H1 (cell line): ENCODE results near the gene GRM1. TPM values are rescaled to one million over a fixed set of nuclear protein-coding genes. Genes with fewer than 3 reads are reported as not detected.

Experiments used
- CTCF ChIA-PET: fragments of 300-600 bp; sonication (Branson Sonifier 250); formaldehyde crosslinking; loops from one replicate; lab custom pipeline; 2021; ENCODE audit not compliant: partially characterized antibody; lab: Charles Lee
- POLR2A ChIA-PET: fragments of 300-600 bp; sonication (Branson Sonifier 250); formaldehyde crosslinking; loops from one replicate; lab custom pipeline; 2021; ENCODE audit warnings: inconsistent platforms; ENCODE audit not compliant: partially characterized antibody; lab: Charles Lee
- DNase-seq, 2 experiments: peaks; one replicate each; pipeline versions ENCODE4 v3.0.0 to v3.0.0-alpha.2; 2010 to 2022; ENCODE audit warnings: low spot score in 2 of 2, low read depth in 1 of 2, mixed read lengths in 1 of 2
- FAIRE-seq: peaks from 2 replicates; lab custom pipeline; 2011; peaks lifted over from hg19 to GRCh38; lab: Jason Lieb, UNC
- H2AFZ ChIP-seq: 2 replicates; pipeline ENCODE4 v1.8.1; 2012; ENCODE audit warnings: low read length, inconsistent platforms
- H2AK5ac ChIP-seq: 2 replicates; pipeline ENCODE4 v1.6.1; 2013; ENCODE audit warnings: low read depth, low read length
- H2BK120ac ChIP-seq: replicated peaks from 2 replicates; pipeline ENCODE3; 2013; ENCODE audit warnings: low read depth, low read length, inconsistent platforms
- H2BK12ac ChIP-seq: 2 replicates; pipeline ENCODE4 v1.6.1; 2013; ENCODE audit warnings: low read depth, low read length
- H2BK15ac ChIP-seq: 2 replicates; pipeline ENCODE4 v1.6.1; 2013; ENCODE audit warnings: low read length
- H2BK20ac ChIP-seq: 2 replicates; pipeline ENCODE4 v1.6.1; 2013; ENCODE audit warnings: low read length
- H2BK5ac ChIP-seq: 2 replicates; pipeline ENCODE4 v1.6.1; 2013; ENCODE audit warnings: low read depth, low read length
- H3K14ac ChIP-seq: 2 replicates; pipeline ENCODE4 v1.6.1; 2013; ENCODE audit warnings: inconsistent platforms; ENCODE audit not compliant: insufficient read length
- H3K18ac ChIP-seq: 2 replicates; pipeline ENCODE4 v1.6.1; 2013; ENCODE audit warnings: low read length; ENCODE audit errors: extremely low read depth
- H3K23ac ChIP-seq: 2 replicates; pipeline ENCODE4 v1.6.1; 2013; ENCODE audit warnings: inconsistent platforms; ENCODE audit not compliant: insufficient read length
- H3K23me2 ChIP-seq: 2 replicates; pipeline ENCODE4 v1.6.1; 2013; ENCODE audit warnings: low read depth, low read length
- H3K27ac ChIP-seq: 2 replicates; pipeline ENCODE4 v1.6.1; 2011; ENCODE audit warnings: low read depth, low read length, inconsistent platforms
- H3K27me3 ChIP-seq, 4 experiments: replicated peaks in 1 of 4; 1 replicate in 1 of 4; 2 replicates in 3 of 4; pipeline versions ENCODE4 v1.6.1 to v1.8.1; 2011 to 2013; ENCODE audit warnings: low read length in 3 of 4, mild to moderate bottlenecking in 3 of 4, inconsistent platforms in 2 of 4, mixed read lengths in 2 of 4, moderate library complexity in 1 of 4; ENCODE audit not compliant: control insufficient read depth in 3 of 4, insufficient read depth in 3 of 4; ENCODE audit errors: extremely low read depth in 1 of 4
- H3K36me3 ChIP-seq, 4 experiments: 2 replicates each; pipeline versions ENCODE4 v1.6.1 to v1.8.1; 2011 to 2013; ENCODE audit warnings: mild to moderate bottlenecking in 4 of 4, low read length in 3 of 4, moderate library complexity in 2 of 4, control low read depth in 1 of 4, inconsistent platforms in 1 of 4; ENCODE audit not compliant: insufficient read depth in 4 of 4, control insufficient read depth in 2 of 4
- H3K4ac ChIP-seq: replicated peaks from 2 replicates; pipeline ENCODE3; 2013; ENCODE audit warnings: low read length, low read depth, mixed read lengths, inconsistent platforms; ENCODE audit not compliant: insufficient read length
- H3K4me1 ChIP-seq, 4 experiments: replicated peaks in 1 of 4; 1 replicate in 1 of 4; 2 replicates in 3 of 4; pipeline versions ENCODE4 v1.6.1 to v1.8.1; 2011 to 2013; ENCODE audit warnings: low read length in 3 of 4, inconsistent platforms in 2 of 4, mixed read lengths in 1 of 4; ENCODE audit not compliant: insufficient read depth in 4 of 4, control insufficient read depth in 3 of 4
- H3K4me2 ChIP-seq, 2 experiments: 2 replicates each; pipeline versions ENCODE4 v1.6.1 to v1.8.1; 2011 to 2013; ENCODE audit warnings: low read depth in 2 of 2, low read length in 2 of 2, control low read depth in 1 of 2, inconsistent platforms in 1 of 2, mild to moderate bottlenecking in 1 of 2; ENCODE audit not compliant: insufficient read depth in 1 of 2
- H3K4me3 ChIP-seq, 4 experiments: fragments of 200-600, 300-600 bp in 1 of 4; sonication (generic), shearing (Covaris generic), sonication (Bioruptor Twin) in 1 of 4; 2 replicates each; pipeline versions ENCODE4 v1.5.1 to v1.8.1; 2011 to 2016; ENCODE audit warnings: low read length in 4 of 4, low read depth in 3 of 4, control low read depth in 2 of 4, inconsistent platforms in 2 of 4, mild to moderate bottlenecking in 2 of 4, mixed read lengths in 1 of 4, moderate library complexity in 1 of 4; ENCODE audit not compliant: insufficient read depth in 2 of 4; ENCODE audit errors: extremely low read depth in 1 of 4
- H3K56ac ChIP-seq: replicated peaks from 2 replicates; pipeline ENCODE3; 2013; ENCODE audit warnings: low read depth, mild to moderate bottlenecking, mixed read lengths, low read length, inconsistent platforms; ENCODE audit not compliant: insufficient read length
- H3K79me1 ChIP-seq: 2 replicates; pipeline ENCODE4 v1.6.1; 2013; ENCODE audit warnings: low read depth, low read length, control low read depth
- H3K79me2 ChIP-seq, 2 experiments: 2 replicates each; pipeline versions ENCODE4 v1.6.1 to v1.8.1; 2012 to 2013; ENCODE audit warnings: low read length in 2 of 2, mild to moderate bottlenecking in 2 of 2, inconsistent platforms in 1 of 2; ENCODE audit not compliant: insufficient read depth in 2 of 2, control insufficient read depth in 1 of 2
- H3K9ac ChIP-seq, 4 experiments: replicated peaks in 1 of 4; 1 replicate in 1 of 4; 2 replicates in 3 of 4; pipeline versions ENCODE4 v1.6.1 to v1.8.1; 2011 to 2013; ENCODE audit warnings: low read depth in 3 of 4, low read length in 3 of 4, control low read depth in 2 of 4, mild to moderate bottlenecking in 2 of 4, moderate library complexity in 2 of 4, inconsistent platforms in 1 of 4; ENCODE audit errors: extremely low read depth in 1 of 4
- H3K9me3 ChIP-seq, 2 experiments: 2 replicates each; pipeline versions ENCODE4 v1.6.1 to v1.8.1; 2012 to 2013; ENCODE audit warnings: mild to moderate bottlenecking in 2 of 2, moderate library complexity in 2 of 2, control low read depth in 1 of 2, inconsistent platforms in 1 of 2, low read depth in 1 of 2, low read length in 1 of 2, mixed read lengths in 1 of 2; ENCODE audit not compliant: insufficient read depth in 2 of 2
- H4K20me1 ChIP-seq, 2 experiments: replicated peaks in 1 of 2; 2 replicates each; pipeline versions ENCODE3 to v1.8.1; 2011 to 2013; ENCODE audit warnings: inconsistent platforms in 2 of 2, low read length in 2 of 2, mild to moderate bottlenecking in 1 of 2; ENCODE audit not compliant: insufficient read depth in 2 of 2, control insufficient read depth in 1 of 2
- H4K5ac ChIP-seq: 2 replicates; pipeline ENCODE4 v1.6.1; 2013; ENCODE audit warnings: low read length, low read depth, mixed read lengths, inconsistent platforms; ENCODE audit not compliant: insufficient read length
- H4K8ac ChIP-seq: 2 replicates; pipeline ENCODE4 v1.8.0; 2013; ENCODE audit warnings: mild to moderate bottlenecking, moderate library complexity, low read length, inconsistent platforms; ENCODE audit not compliant: insufficient read depth; ENCODE audit errors: extremely low read depth
- H4K91ac ChIP-seq: replicated peaks from 2 replicates; pipeline ENCODE3; 2013; ENCODE audit warnings: low read length, mixed read lengths, inconsistent platforms; ENCODE audit not compliant: insufficient read length
- CEBPB ChIP-seq: IDR thresholded peaks from 2 replicates; pipeline ENCODE4 v1.6.1; 2012; ENCODE audit warnings: low read depth, low read length
- CHD2 ChIP-seq: IDR thresholded peaks from 2 replicates; pipeline ENCODE4 v1.6.1; 2012; ENCODE audit warnings: low read length, improper control_type of control experiment
- GABPA ChIP-seq: IDR thresholded peaks from 2 replicates; pipeline ENCODE4 v1.6.1; 2011; ENCODE audit warnings: mild to moderate bottlenecking, low read length, moderate library complexity, borderline replicate concordance; ENCODE audit not compliant: insufficient read depth
- HDAC6 ChIP-seq: IDR thresholded peaks from one replicate; pipeline ENCODE4 v1.7.1; 2012; ENCODE audit warnings: low read depth, mild to moderate bottlenecking, inconsistent platforms, low read length, moderate library complexity
- JUN ChIP-seq: IDR thresholded peaks from 2 replicates; pipeline ENCODE4 v1.6.1; 2011; ENCODE audit warnings: low read depth, mild to moderate bottlenecking, improper control_type of control experiment, low read length
- NANOG ChIP-seq: IDR thresholded peaks from 2 replicates; pipeline ENCODE4 v1.6.1; 2011; ENCODE audit warnings: low read length, low read depth, mild to moderate bottlenecking, inconsistent platforms; ENCODE audit not compliant: insufficient read depth, poor library complexity, severe bottlenecking
- POLR2AphosphoS5 ChIP-seq: IDR thresholded peaks from 2 replicates; pipeline ENCODE4 v1.6.1; 2011; ENCODE audit warnings: low read depth, low read length
- RNF2 ChIP-seq: fragments of 200-900, 300-1000 bp; sonication (generic); IDR thresholded peaks from 2 replicates; pipeline ENCODE4 v1.7.1; 2016; ENCODE audit warnings: borderline replicate concordance, low read depth, mild to moderate bottlenecking, antibody characterized with exemption, low read length; ENCODE audit not compliant: poor library complexity, severe bottlenecking; ENCODE audit errors: missing control alignments
- SIX5 ChIP-seq: IDR thresholded peaks from 2 replicates; pipeline ENCODE4 v1.6.1; 2011; ENCODE audit warnings: mild to moderate bottlenecking, low read depth, low read length
- SRF ChIP-seq: IDR thresholded peaks from 2 replicates; pipeline ENCODE4 v1.6.1; 2011; ENCODE audit warnings: mild to moderate bottlenecking, low read depth, low read length, moderate library complexity
- TAF1 ChIP-seq: IDR thresholded peaks from 2 replicates; pipeline ENCODE4 v1.6.1; 2011; ENCODE audit warnings: mild to moderate bottlenecking, low read depth, low read length
- TEAD4 ChIP-seq: IDR thresholded peaks from 2 replicates; pipeline ENCODE4 v1.6.1; 2012; ENCODE audit warnings: low read depth, low read length, inconsistent platforms, mixed read lengths
- WGBS, 2 experiments: shearing (Covaris generic) in 1 of 2; methylation state at CpG; one replicate each; pipeline versions ENCODE4 v1.1.6 to v1.1.7; 2013 to 2015; ENCODE audit warnings: low lambda C conversion rate in 2 of 2, mixed read lengths in 2 of 2, inconsistent platforms in 1 of 2, low coverage in 1 of 2, missing lambda C conversion rate in 1 of 2; ENCODE audit not compliant: insufficient replicate concordance in 2 of 2, insufficient coverage in 1 of 2, insufficient read length in 1 of 2; ENCODE audit errors: extremely low coverage in 1 of 2, missing lambda C conversion rate in 1 of 2; 5-methylcytosine and 5-hydroxymethylcytosine counted together
- polyA plus RNA-seq, 7 experiments: library from polyadenylated mRNA; depleted of rRNA in 3 of 7; stranded (reverse) in 5 of 7; unstranded in 2 of 7; fragments of >200 nt in 5 of 7; fragments of 200-250 nt in 2 of 7; gene quantifications; 1 replicate in 5 of 7; 2 replicates in 1 of 7; 4 replicates in 1 of 7; pipeline versions ENCODE4 v1.2.1 to v1.2.3, GENCODE V29; 2011 to 2013; ENCODE audit warnings: missing spikeins in 2 of 7, mixed read lengths in 2 of 7
- total RNA-seq: library from RNA; stranded (reverse); fragmentation: NEBNext Ultra II Directional; extraction: Animal tissue kit (Norgen Biotek cat#: 25700); gene quantifications from 2 replicates; pipeline ENCODE4 v1.2.1, GENCODE V29; 2021
- TF ChIP-seq, protein P1 (sequence below), 3 experiments: IDR thresholded peaks; 1 replicate in 2 of 3; 2 replicates in 1 of 3; pipeline versions ENCODE4 v1.5.1 to v1.6.1; 2011; ENCODE audit warnings: low read length in 3 of 3, mild to moderate bottlenecking in 3 of 3, inconsistent platforms in 2 of 3, low read depth in 1 of 3, moderate library complexity in 1 of 3; ENCODE audit not compliant: insufficient read depth in 1 of 3; ENCODE audit errors: control extremely low read depth in 1 of 3

The GRM1 gene
- total and polyA plus RNA-seq, 2 of the 8 experiments (the other 6 are each of a cell fraction or from before 2014, with no cell fraction given) = 0.15 to 1.3 TPM

DNA sequence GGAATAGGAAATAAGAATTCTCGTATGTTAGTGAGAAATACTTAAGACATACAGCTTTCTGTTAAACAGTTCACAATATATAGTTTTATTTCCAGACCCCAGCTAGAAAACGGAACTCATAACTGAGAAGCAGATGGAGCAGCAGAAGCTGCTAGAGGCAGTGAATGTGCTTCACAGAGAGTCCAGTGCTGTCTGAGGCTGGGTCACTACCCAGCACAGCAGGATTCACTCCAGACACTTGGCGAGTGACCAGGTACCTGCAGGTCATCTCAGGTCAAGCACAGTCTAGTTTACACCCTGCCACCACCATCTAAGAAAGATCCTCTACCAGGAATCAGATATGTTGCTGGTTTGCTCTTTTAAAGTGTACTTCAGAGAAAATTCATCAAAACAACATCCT lies 271.7 kb downstream of the GRM1 start:
- H4K8ac ChIP-seq = no peak overlapping the region
- H3K27ac ChIP-seq = no peak overlapping the region
- no peaks in the 10 kb centered on the region for H3K36me3 ChIP-seq
- no peak overlapping the region for H2BK20ac ChIP-seq
- H3K27me3 ChIP-seq = no peaks in the 10 kb centered on the region
- no peaks in the 10 kb centered on the region for H3K9me3 ChIP-seq
- H2AFZ ChIP-seq = no peak overlapping the region
- H2AK5ac ChIP-seq = no peak overlapping the region
- no peak overlapping the region for H3K9ac ChIP-seq
- H3K14ac ChIP-seq = no peak overlapping the region
- H3K79me2 ChIP-seq = no peaks in the 10 kb centered on the region
- H2BK15ac ChIP-seq = no peak overlapping the region
- no peak overlapping the region for H3K56ac ChIP-seq
- H4K5ac ChIP-seq = no peak overlapping the region
- H4K20me1 ChIP-seq = no peaks in the 10 kb centered on the region
- no peaks in the 10 kb centered on the region for H3K79me1 ChIP-seq
- H3K4me1 ChIP-seq = no peaks in the 10 kb centered on the region
- no peak overlapping the region for H2BK120ac ChIP-seq
- CTCF ChIA-PET = no interaction called here
- no peak overlapping the region for H3K18ac ChIP-seq
- WGBS, 2 experiments = 88% methylated on average over 3 of the region's 3 CpGs; no CpG with 5 or more reads in 1 of the 2 experiments
- no peaks in the 10 kb centered on the region for H3K23me2 ChIP-seq
- H3K4me3 ChIP-seq = no peak overlapping the region
- no peak overlapping the region; the same call in 1 of the 2 replicates for H2BK12ac ChIP-seq
- no peak overlapping the region for H2BK5ac ChIP-seq
- no peak for FAIRE-seq
- POLR2A ChIA-PET = no interaction called here
- H3K4me2 ChIP-seq = no peak overlapping the region
- H4K91ac ChIP-seq = no peak overlapping the region
- DNase-seq = no peak
- H3K4ac ChIP-seq = no peak overlapping the region
- H3K23ac ChIP-seq = no peak overlapping the region
- TF ChIP-seq JUN (no peak), CEBPB (no peak), CHD2 (no peak), RNF2 (no peak), GABPA (no peak), TAF1 (no peak), NANOG (no peak), SRF (no peak), POLR2AphosphoS5 (no peak), HDAC6 (no peak), SIX5 (no peak), TEAD4 (no peak)
- TF ChIP-seq, protein P1, sequence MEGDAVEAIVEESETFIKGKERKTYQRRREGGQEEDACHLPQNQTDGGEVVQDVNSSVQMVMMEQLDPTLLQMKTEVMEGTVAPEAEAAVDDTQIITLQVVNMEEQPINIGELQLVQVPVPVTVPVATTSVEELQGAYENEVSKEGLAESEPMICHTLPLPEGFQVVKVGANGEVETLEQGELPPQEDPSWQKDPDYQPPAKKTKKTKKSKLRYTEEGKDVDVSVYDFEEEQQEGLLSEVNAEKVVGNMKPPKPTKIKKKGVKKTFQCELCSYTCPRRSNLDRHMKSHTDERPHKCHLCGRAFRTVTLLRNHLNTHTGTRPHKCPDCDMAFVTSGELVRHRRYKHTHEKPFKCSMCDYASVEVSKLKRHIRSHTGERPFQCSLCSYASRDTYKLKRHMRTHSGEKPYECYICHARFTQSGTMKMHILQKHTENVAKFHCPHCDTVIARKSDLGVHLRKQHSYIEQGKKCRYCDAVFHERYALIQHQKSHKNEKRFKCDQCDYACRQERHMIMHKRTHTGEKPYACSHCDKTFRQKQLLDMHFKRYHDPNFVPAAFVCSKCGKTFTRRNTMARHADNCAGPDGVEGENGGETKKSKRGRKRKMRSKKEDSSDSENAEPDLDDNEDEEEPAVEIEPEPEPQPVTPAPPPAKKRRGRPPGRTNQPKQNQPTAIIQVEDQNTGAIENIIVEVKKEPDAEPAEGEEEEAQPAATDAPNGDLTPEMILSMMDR (IDR thresholded peaks at IDR 0.05; ENCODE audit: control extremely low read depth in 1 of 3, insufficient read depth in 1 of 3, low read depth in 1 of 3, low read length in 3 of 3) = no peak
